DMS114 treated with DMSO at 0.1 percent for 48 hours (cell line): Measurements from ENCODE around the gene AGAP1.
A peak's percentile ranks its signal among the peaks of the same experiment; 100 is the strongest.

Source experiments
- DNase-seq: peaks from one replicate; lab custom pipeline; 2025; ENCODE audit not compliant: unreplicated experiment; lab: John Stamatoyannopoulos, UW

The AGAP1 gene

GRCh38 chr2:235493775-235494715 is at the start of gene AGAP1:
Gene AGAP1, plus strand, starts transcription at chr2:235494043.
- DNase-seq, result peak; percentile 60

GRCh38 chr2:235444101-235444597 is 49.7 kb upstream of the AGAP1 start:
- no peak for DNase-seq

GRCh38 chr2:235445116-235445515 is 48.7 kb upstream of the AGAP1 start:
- DNase-seq, result no peak

- no peak for DNase-seq
Measured at GRCh38 chr2:235446082-235446481, 47.8 kb upstream of the AGAP1 start.

DNA sequence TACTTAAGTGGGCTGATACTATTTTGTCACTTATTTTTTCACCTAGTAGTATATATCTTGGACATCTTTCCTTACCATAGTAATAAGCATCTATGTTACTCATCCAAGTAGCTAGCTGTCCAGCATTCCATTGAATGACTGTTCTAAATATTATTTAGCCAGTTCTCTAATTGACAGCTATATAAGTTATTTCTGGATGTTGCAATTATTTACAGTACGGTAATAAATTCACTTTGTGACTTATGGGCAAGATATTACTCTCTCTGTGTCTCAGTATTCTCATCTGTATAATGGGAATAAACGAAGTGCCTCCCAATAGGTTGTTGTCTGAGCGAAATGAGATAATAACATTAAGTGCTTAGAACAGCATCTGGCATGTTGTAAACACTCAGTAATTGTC is 46.6 kb upstream of the AGAP1 start:
- DNase-seq, result no peak

- no peak for DNase-seq
Measured at GRCh38 chr2:235449568-235449967, 44.3 kb upstream of the AGAP1 start.

GRCh38 chr2:235453605-235454151 is 40.2 kb upstream of the AGAP1 start:
- DNase-seq, result no peak

DNA sequence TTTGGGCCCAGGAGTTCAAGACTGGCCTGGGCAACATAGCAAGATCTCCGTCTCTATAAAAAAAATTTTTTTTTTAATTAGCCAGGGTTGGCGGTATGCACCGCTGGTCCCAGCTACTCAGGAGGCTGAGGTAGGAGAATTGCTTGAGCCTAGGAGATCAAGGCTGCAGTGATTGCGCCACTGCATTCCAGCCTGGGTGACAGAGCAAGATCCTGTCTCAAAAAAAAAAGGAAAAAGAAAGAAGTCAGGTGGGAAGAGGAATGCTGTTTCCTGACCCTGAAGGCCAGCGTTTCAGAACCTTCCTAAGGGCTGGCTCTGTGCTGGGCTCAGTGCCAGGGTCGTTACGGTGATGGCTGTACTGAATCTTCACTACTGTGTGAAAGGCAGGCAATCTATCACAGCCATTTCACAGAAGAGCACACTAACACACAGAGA is 35.0 kb upstream of the AGAP1 start:
- DNase-seq, result no peak

DNA sequence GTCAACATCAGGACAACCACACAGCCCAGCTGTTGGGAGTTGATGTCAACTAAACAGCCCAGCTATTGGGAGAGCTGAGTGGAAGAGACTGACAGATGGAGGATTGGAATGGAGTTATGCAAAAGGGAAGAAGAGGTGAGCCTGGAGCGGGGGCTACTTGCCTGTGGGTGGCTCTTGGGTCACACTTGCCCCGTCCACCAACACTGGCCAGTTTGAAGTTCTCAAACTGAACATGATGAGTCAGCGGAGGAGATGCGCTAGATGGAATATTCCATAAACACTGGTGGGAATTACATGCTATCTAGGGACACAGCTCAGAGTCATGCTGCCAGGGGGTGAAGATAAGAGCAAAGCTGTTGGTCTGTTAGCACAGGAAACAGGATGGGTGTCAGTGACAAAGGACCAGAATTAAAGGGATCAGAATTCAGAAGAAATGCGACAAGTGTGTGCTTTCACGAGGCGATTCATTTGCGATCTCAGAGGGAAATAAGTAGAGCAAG is 33.2 kb upstream of the AGAP1 start:
- no peak for DNase-seq

GRCh38 chr2:235461763-235462414 is 32.0 kb upstream of the AGAP1 start:
- DNase-seq, result no peak

DNA sequence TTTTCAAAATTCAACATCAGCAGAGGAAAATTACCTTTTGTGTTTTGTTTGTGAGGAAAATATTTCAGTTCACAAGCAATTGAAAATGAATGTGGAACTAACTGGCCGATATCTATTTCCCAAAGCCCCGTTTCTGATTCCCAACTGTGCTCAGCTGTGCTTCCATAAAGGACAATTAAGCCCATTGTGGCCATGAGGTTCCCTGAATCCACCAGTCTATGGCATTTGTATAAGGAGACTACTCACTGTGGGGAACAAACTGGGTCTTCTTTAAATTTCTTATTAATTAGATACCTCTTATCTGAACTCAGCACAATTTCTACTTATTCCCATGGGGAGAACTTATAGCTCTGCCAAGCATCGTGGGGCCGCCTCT is 31.4 kb upstream of the AGAP1 start:
- DNase-seq, result no peak

DNA sequence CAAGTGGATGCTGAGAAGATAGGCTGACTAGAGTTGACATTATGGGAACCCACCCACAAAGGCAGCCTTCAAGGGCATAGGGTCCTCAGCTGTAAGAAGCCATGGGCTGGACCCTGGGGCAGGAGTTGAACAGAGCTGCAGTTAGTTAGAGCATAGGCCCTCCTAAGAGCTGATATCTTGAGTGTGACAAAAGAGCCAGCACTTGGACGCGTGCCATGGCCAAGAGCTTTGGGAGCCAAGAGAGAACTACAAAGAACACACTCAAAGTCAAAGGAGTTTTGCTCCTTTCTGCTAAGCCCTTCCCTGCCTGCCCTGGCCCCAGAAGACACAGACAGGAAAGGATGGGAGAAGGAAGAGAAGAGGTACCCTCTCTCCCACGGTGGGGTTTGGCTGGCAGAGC is 29.9 kb upstream of the AGAP1 start:
- no peak for DNase-seq

DNA sequence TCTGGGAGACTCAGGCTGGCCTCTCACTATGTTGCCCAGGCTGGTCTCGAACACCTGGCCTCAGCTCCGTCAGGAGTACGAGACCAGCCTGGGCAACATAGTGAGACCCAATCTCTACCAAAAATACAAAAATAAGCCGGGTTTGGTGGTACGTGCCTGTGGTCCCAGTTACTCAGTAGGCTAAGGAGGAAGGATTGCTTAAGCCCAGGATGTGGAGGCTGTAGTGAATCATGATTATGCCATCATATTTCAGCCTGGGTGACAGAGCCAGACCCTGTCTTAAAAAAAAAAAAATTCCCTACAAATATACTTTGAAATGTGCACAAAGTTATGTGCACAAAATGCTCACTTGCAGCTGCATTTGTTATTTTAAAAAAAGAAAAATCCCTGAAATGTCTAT is 26.3 kb upstream of the AGAP1 start:
- DNase-seq, result no peak

- no peak for DNase-seq
Measured at GRCh38 chr2:235468978-235469655, 24.7 kb upstream of the AGAP1 start.

DNA sequence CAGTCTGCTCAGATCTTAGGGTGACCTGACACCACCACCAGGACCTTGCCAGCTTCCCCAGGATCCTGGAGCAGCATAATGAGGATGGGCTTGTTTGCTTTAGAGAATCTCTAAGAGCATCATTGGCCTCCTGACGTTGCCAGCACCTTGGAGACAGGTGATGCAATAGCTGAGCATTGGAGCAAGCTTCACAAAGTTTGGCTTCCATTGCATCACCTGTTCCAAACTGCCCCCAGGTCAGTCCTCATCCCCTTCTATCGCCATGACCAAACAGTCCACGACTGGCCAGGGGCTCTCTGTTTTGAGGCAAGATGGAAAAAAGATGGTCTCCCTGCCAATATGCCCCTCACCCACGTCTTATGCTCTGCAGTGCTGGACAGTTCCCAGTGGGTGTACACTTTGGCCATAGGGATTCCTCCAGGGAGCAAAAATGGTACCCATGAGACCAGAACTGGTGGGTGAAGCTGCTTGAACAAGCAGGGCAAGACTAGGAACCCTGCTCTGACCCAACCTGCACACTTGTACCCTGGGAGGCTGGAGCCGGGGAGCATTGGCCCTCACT is 22.6 kb upstream of the AGAP1 start:
- DNase-seq, result no peak

GRCh38 chr2:235472443-235472842 is 21.4 kb upstream of the AGAP1 start:
- no peak for DNase-seq

GRCh38 chr2:235478609-235479008 is 15.2 kb upstream of the AGAP1 start:
- no peak for DNase-seq

DNA sequence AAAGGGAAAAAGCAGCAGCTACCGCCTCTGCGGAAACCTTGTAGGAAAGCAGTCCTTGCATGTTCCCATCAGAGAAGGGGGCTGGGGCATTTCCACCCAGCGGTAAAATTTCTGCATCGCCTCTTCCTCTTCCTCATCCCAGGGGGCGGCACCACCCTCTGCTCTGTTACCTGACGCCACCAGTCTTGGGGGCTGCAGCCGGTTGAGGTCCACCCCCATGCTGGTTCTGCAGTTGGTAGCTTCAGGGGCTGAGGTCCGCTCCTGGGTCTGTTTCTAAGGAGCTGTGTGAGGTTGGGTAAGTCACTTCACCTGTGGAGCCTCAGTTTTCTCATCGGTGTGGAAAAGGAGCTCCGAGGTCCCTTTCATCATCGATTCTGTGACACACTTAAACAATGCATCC is 14.2 kb upstream of the AGAP1 start:
- no peak for DNase-seq

GRCh38 chr2:235480614-235481013 is 13.2 kb upstream of the AGAP1 start:
- no peak for DNase-seq

GRCh38 chr2:235483313-235483712 is 10.5 kb upstream of the AGAP1 start:
- DNase-seq, result no peak

GRCh38 chr2:235485362-235485761 is 8.5 kb upstream of the AGAP1 start:
- DNase-seq, result no peak
